GM21423 (cell line): ENCODE data around the gene OR6B1.

Experiments used
- ATAC-seq: cut with Tn5 transposase; IDR thresholded peaks from one replicate; pipeline ENCODE4 v1.9.1; 2021; ENCODE audit warnings: mild to moderate bottlenecking, moderate library complexity; ENCODE audit not compliant: unreplicated experiment

The OR6B1 gene

GRCh38 chr7:144000020-144000419 lies at the start of gene OR6B1:
OR6B1 (plus strand) TSS chr7:144000320; CDS start chr7:144003997, 3,677 bp downstream.
- ATAC-seq, result no peak

GRCh38 chr7:143953421-143953820 lies 46.7 kb upstream of the OR6B1 start:
- no peak for ATAC-seq

- ATAC-seq, result no peak
Observed at GRCh38 chr7:143954135-143954534, 46.0 kb upstream of the OR6B1 start.

- ATAC-seq, result no peak
Observed at GRCh38 chr7:143954544-143954943, 45.6 kb upstream of the OR6B1 start, which contains the start of gene OR2F1. OR2F1 (plus strand) TSS chr7:143954844; CDS start chr7:143959971, 5,127 bp downstream.

GRCh38 chr7:143958781-143959180 lies 41.3 kb upstream of the OR6B1 start:
- ATAC-seq, result no peak

GRCh38 chr7:143960813-143961610 lies 39.1 kb upstream of the OR6B1 start:
- ATAC-seq, result no peak

- ATAC-seq, result no peak
Observed at GRCh38 chr7:143965280-143965679, 34.8 kb upstream of the OR6B1 start.

- ATAC-seq, result no peak
Observed at GRCh38 chr7:143967398-143967797, 32.7 kb upstream of the OR6B1 start.

- no peak for ATAC-seq
Observed at GRCh38 chr7:143973870-143974416, 26.2 kb upstream of the OR6B1 start.

GRCh38 chr7:143974459-143974858 lies 25.7 kb upstream of the OR6B1 start:
- no peak for ATAC-seq

GRCh38 chr7:143975617-143976016 lies 24.5 kb upstream of the OR6B1 start:
- no peak for ATAC-seq

GRCh38 chr7:143978585-143978984 lies 21.5 kb upstream of the OR6B1 start:
- ATAC-seq, result no peak

- no peak for ATAC-seq
Observed at GRCh38 chr7:143979359-143979758, 20.8 kb upstream of the OR6B1 start.

- no peak for ATAC-seq
Observed at GRCh38 chr7:143979998-143980397, 20.1 kb upstream of the OR6B1 start.

- no peak for ATAC-seq
Observed at GRCh38 chr7:143980746-143981510, 19.2 kb upstream of the OR6B1 start.

- ATAC-seq, result no peak
Observed at GRCh38 chr7:143983960-143984359, 16.2 kb upstream of the OR6B1 start.

- ATAC-seq, result peak; percentile 63
Observed at GRCh38 chr7:143987513-143987912, 12.6 kb upstream of the OR6B1 start.

- no peak for ATAC-seq
Observed at GRCh38 chr7:143988976-143989745, 11.0 kb upstream of the OR6B1 start.

GRCh38 chr7:143992670-143993069 lies 7.5 kb upstream of the OR6B1 start:
- no peak for ATAC-seq

- no peak for ATAC-seq
Observed at GRCh38 chr7:143993924-143994323, 6.2 kb upstream of the OR6B1 start.

- ATAC-seq, result no peak
Observed at GRCh38 chr7:144001543-144001942, 1.4 kb downstream of the OR6B1 start.
